Measurements from ENCODE around the gene RFNG. TPM values are rescaled to one million over a fixed set of nuclear protein-coding genes. Genes with fewer than 3 reads are reported as not detected.
A peak's percentile ranks its signal among the peaks of the same experiment; 100 is the strongest.
"Not testable (repeated sequence)": the region's sequence is repeated elsewhere in the genome, so short reads cannot be mapped to it uniquely, and the experiment has no call there.

RFNG gene
- total RNA-seq, 6 donors from 2014 or later = 25.0 to 101 (median 37.5) TPM

- peaks cover 0 to 1% (median 0%) of the 10 kb centered on the region in 4 donors for H3K4me1 ChIP-seq
- H3K9me3 ChIP-seq = no peaks in the 10 kb centered on the region
- peak in 1 of 2 donors; percentile 35 for DNase-seq
- TF ChIP-seq POLR2A (IDR thresholded peaks at IDR 0.05) (no peak), POLR2AphosphoS5 (IDR thresholded peaks at IDR 0.05) (no peak), EP300 (IDR thresholded peaks at IDR 0.05) (no peak), CTCF (IDR thresholded peaks at IDR 0.05) (no peak)
- no peaks in the 10 kb centered on the region for H3K27me3 ChIP-seq
- H3K27ac ChIP-seq = no peak overlapping the region
- ATAC-seq (ENCODE audit: low FRiP score in 2 of 2) = no peak
- no peak overlapping the region for H3K4me3 ChIP-seq
- peaks cover 0 to 18% (median 7%) of the 10 kb centered on the region in 4 donors for H3K36me3 ChIP-seq
- 75 to 89% methylated on average over 6 to 10 of the region's 16 CpGs for WGBS, 2 donors
These were observed 8.1 kb downstream of the RFNG start for GRCh38 chr17:82043507-82043906.

DNA sequence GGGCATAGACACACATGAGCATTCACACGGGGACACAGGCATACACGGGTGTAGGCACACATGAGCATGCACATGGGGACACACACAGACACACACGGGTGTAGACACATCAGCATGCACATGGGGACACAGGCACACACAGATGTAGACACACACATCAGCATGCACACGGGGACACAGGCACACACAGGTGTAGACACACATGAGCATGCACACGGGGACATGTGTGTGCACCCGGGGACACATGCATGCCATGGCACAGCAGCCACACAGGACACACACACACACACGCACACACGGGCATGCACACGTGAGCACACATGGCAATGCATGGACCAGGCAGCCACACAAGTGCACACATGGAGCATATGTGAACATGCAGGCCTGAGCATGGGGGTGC lies 9.0 kb downstream of the RFNG start:
- Histone ChIP-seq H3K36me3 (peaks cover 0 to 10% (median 3%) of the 10 kb centered on the region in 4 donors), H3K4me3 (no peak overlapping the region), H3K4me1 (peaks cover 0 to 9% (median 5%) of the 10 kb centered on the region in 4 donors), H3K9me3 (no peaks in the 10 kb centered on the region), H3K27ac (no peak overlapping the region), H3K27me3 (no peaks in the 10 kb centered on the region)
- WGBS, 2 donors = 62 to 95% methylated on average over 2 to 9 of the region's 9 CpGs
- TF ChIP-seq POLR2A (IDR thresholded peaks at IDR 0.05) (no peak), CTCF (IDR thresholded peaks at IDR 0.05) (no peak)
- DNase-seq (peak in 1 of 2 donors; percentile 27), ATAC-seq (ENCODE audit: low FRiP score in 2 of 2) (no peak)

GRCh38 chr17:82041144-82041814 lies 10.3 kb downstream of the RFNG start:
- H3K27me3 ChIP-seq = no peaks in the 10 kb centered on the region
- no peak overlapping the region for H3K27ac ChIP-seq
- no peak for ATAC-seq (ENCODE audit: low FRiP score in 2 of 2)
- TF ChIP-seq EP300 (IDR thresholded peaks at IDR 0.05) = no peak
- no peak for TF ChIP-seq POLR2AphosphoS5 (IDR thresholded peaks at IDR 0.05)
- TF ChIP-seq POLR2A (IDR thresholded peaks at IDR 0.05) = no peak
- no peak for TF ChIP-seq CTCF (IDR thresholded peaks at IDR 0.05)
- peak in 1 of 2 donors; percentile 2 for DNase-seq
- 86% methylated on average over 17 of the region's 17 CpGs for WGBS, 2 donors
- no peaks in the 10 kb centered on the region for H3K9me3 ChIP-seq
- H3K36me3 ChIP-seq = no peaks in the 10 kb centered on the region
- no peak overlapping the region for H3K4me3 ChIP-seq
- peaks cover 6 to 18% (median 13%) of the 10 kb centered on the region in 4 donors for H3K4me1 ChIP-seq

GRCh38 chr17:82039695-82040299 lies 11.8 kb downstream of the RFNG start:
- ATAC-seq (ENCODE audit: low FRiP score in 2 of 2) = no peak
- Histone ChIP-seq H3K4me3 (no peak overlapping the region), H3K9me3 (no peaks in the 10 kb centered on the region), H3K4me1 (peaks cover 14 to 26% (median 19%) of the 10 kb centered on the region in 4 donors), H3K27me3 (no peaks in the 10 kb centered on the region), H3K36me3 (peaks cover 0 to 13% (median 0%) of the 10 kb centered on the region in 4 donors), H3K27ac (no peak overlapping the region)
- TF ChIP-seq POLR2A (IDR thresholded peaks at IDR 0.05) = no peak
- no peak for TF ChIP-seq EP300 (IDR thresholded peaks at IDR 0.05)
- no peak for TF ChIP-seq CTCF (IDR thresholded peaks at IDR 0.05)
- TF ChIP-seq POLR2AphosphoS5 (IDR thresholded peaks at IDR 0.05) = no peak
- WGBS, 2 donors = 96 to 97% methylated on average over 5 to 8 of the region's 8 CpGs
- peak in 1 of 2 donors; percentile 36 for DNase-seq

GRCh38 chr17:82038796-82039409 lies 12.7 kb downstream of the RFNG start:
- not testable (repeated sequence) for DNase-seq; ATAC-seq (ENCODE audit: low FRiP score in 2 of 2); H3K4me3 ChIP-seq; H3K27me3 ChIP-seq; H3K9me3 ChIP-seq; H3K27ac ChIP-seq
- Histone ChIP-seq H3K36me3 (peaks cover 0 to 13% (median 0%) of the 10 kb centered on the region in 4 donors), H3K4me1 (peaks cover 14 to 26% (median 19%) of the 10 kb centered on the region in 4 donors)
- 79 to 86% methylated on average over 16 of the region's 16 CpGs for WGBS, 2 donors
